VCaP (cell line): Measurements from ENCODE around the gene UXS1.
A peak's percentile ranks its signal among the peaks of the same experiment; 100 is the strongest.

Source experiments
- H3K27ac ChIP-seq: fragments of 450-650 bp; 2 replicates; pipeline ENCODE4 v1.5.1; 2017
- TF ChIP-seq, protein P1 (sequence below): fragments of 450-650 bp; conservative IDR thresholded peaks from 2 replicates; pipeline ENCODE4 v1.5.1; 2017; ENCODE audit warnings: mild to moderate bottlenecking, moderate library complexity

The UXS1 gene

DNA sequence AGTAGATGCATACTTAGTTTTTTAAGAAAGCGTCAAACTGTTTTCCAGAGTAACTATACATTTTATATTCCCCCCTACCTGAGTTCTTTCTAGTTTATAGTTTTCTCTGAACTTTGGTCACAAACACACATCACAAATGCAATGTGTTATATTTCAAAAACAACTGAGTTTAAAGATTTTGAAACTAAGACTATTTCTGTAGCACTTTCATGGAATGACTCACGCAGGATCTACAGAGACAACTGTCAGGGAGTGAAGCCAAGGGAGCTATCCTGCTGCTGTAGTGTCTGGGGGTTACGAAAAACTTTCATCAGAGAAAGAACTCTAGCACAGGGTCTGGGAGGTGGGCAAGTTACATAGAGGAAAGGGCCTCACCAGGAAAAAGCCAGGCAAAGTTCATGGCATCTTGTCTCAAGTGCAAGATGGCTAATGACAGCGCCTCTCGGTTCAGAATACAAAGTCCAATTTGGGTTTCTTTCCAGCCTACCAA, 66.8 kb downstream of the UXS1 start:
- TF ChIP-seq, protein P1, sequence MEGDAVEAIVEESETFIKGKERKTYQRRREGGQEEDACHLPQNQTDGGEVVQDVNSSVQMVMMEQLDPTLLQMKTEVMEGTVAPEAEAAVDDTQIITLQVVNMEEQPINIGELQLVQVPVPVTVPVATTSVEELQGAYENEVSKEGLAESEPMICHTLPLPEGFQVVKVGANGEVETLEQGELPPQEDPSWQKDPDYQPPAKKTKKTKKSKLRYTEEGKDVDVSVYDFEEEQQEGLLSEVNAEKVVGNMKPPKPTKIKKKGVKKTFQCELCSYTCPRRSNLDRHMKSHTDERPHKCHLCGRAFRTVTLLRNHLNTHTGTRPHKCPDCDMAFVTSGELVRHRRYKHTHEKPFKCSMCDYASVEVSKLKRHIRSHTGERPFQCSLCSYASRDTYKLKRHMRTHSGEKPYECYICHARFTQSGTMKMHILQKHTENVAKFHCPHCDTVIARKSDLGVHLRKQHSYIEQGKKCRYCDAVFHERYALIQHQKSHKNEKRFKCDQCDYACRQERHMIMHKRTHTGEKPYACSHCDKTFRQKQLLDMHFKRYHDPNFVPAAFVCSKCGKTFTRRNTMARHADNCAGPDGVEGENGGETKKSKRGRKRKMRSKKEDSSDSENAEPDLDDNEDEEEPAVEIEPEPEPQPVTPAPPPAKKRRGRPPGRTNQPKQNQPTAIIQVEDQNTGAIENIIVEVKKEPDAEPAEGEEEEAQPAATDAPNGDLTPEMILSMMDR: no peak
- H3K27ac ChIP-seq: no peak overlapping the region

DNA sequence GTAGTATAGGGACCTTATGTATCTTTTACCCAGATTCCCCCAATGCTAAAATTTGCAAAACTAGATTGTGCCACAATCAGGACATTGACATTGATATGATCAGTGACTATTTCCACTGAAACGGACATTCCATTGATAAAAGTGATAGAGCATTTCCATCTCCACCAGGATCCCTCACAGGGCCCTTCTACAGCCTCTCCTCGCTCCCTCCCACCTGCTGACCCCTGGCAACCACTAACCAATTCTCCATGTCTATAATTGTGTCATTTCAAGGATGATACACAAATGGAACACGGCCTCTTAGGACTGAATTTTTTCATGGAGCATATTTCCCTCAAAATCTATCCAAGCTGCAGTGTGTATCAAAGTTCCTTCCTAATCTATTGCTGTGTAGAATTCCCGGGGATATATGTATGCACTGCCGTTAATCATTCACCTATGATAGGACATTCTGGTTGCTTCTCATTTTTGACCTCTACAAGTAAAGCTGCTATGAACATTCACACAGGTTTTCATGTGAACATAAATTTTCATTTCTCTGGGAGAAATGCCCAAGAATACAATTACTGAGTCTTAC, 67.3 kb downstream of the UXS1 start:
- H3K27ac ChIP-seq: peak overlapping the region; percentile 33; the same call in 1 of the 2 replicates
- TF ChIP-seq, protein P1: no peak

GRCh38 chr2:106126295-106126694, 67.8 kb downstream of the UXS1 start:
- TF ChIP-seq, protein P1: no peak

GRCh38 chr2:106124905-106125549, 69.1 kb downstream of the UXS1 start:
- TF ChIP-seq, protein P1: no peak
- peak overlapping the region; percentile 13 for H3K27ac ChIP-seq

More at GRCh38 chr2:106126295-106126694, 67.8 kb downstream of the UXS1 start:
- H3K27ac ChIP-seq: peak overlapping the region; percentile 33; the same call in 1 of the 2 replicates

GRCh38 chr2:106124106-106124756, 69.9 kb downstream of the UXS1 start:
- H3K27ac ChIP-seq: peak overlapping the region; percentile 13
- TF ChIP-seq, protein P1: no peak

DNA sequence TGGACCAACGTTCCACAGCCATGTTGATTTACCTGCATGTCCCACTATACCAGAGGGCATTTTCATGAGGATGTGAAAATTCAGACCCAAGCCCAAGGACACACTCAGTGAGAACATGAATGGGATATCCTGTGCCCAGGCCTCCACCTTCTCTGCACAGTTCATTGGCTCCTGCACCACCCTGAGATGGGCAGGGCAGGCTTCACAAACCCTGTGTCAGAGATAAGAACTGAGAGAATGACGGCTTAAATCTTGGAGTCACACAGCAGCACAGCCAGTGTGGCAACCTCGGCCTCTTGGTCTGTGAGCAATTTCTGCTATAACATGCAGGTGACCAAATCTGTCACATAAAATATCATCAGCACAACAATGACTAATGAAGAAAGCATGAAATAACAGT, 71.9 kb downstream of the UXS1 start:
- TF ChIP-seq, protein P1: no peak
- H3K27ac ChIP-seq: no peak overlapping the region

DNA sequence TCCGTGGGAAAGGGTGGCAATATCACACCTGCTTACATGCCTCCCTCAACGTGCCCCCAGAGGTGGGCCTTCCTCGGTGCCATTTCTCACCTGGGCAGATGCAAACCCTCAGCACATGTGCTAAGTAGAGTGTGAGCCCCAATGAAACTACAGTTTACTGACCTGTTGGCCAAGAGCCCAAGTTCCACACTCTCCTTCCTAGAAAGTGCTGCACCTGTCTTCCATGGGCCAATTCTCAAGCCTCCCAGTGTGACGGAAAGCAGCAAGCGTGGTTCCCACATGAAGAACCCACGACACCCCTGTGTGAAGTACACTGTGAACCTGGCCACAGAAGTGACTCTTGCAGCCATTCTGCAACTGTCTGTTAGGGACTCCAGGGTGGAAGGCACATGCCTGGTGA, 73.7 kb downstream of the UXS1 start:
- H3K27ac ChIP-seq: no peak overlapping the region
- TF ChIP-seq, protein P1: no peak
